Glutamatergic neuron (in vitro differentiated cells): Measurements from ENCODE around the gene RHOF. TPM values are rescaled to one million over a fixed set of nuclear protein-coding genes. Genes with fewer than 3 reads are reported as not detected.
A peak's percentile ranks its signal among the peaks of the same experiment; 100 is the strongest.

Experiments
- DNase-seq: peaks from one replicate; pipeline ENCODE4 v3.0.0; 2022
- H3K27ac Mint-ChIP-seq: one replicate; pipeline ENCODE4 v1.8.0; 2020; ENCODE audit warnings: mild to moderate bottlenecking, mixed read lengths, inconsistent platforms; ENCODE audit not compliant: unreplicated experiment
- H3K27me3 Mint-ChIP-seq: one replicate; pipeline ENCODE4 v1.8.0; 2020; ENCODE audit warnings: mild to moderate bottlenecking, moderate library complexity, mixed read lengths, inconsistent platforms; ENCODE audit not compliant: unreplicated experiment
- H3K36me3 Mint-ChIP-seq: one replicate; pipeline ENCODE4 v1.8.0; 2020; ENCODE audit warnings: mild to moderate bottlenecking, mixed read lengths, inconsistent platforms; ENCODE audit not compliant: unreplicated experiment
- H3K4me1 Mint-ChIP-seq: one replicate; pipeline ENCODE4 v1.8.0; 2020; ENCODE audit warnings: mild to moderate bottlenecking, low read depth, mixed read lengths, inconsistent platforms; ENCODE audit not compliant: unreplicated experiment
- H3K4me3 Mint-ChIP-seq: one replicate; pipeline ENCODE4 v1.8.0; 2020; ENCODE audit warnings: mild to moderate bottlenecking, mixed read lengths, inconsistent platforms; ENCODE audit not compliant: unreplicated experiment
- H3K9me3 Mint-ChIP-seq: one replicate; pipeline ENCODE4 v1.8.0; 2020; ENCODE audit warnings: mild to moderate bottlenecking, moderate library complexity, mixed read lengths, inconsistent platforms; ENCODE audit not compliant: unreplicated experiment
- long read RNA-seq: library from polyadenylated mRNA; unstranded; transcript quantifications from one replicate; pipeline ENCODE4 v2.0.0, GENCODE V29; 2020; ENCODE audit not compliant: unreplicated experiment
- total RNA-seq: library from RNA; stranded (reverse); fragmentation: NEBNext Ultra II Directional; extraction: Animal tissue kit (Norgen Biotek cat#: 25700); gene quantifications from one replicate; pipeline ENCODE4 v1.2.1, GENCODE V29; 2021; ENCODE audit not compliant: unreplicated experiment
- TF ChIP-seq, protein P1 (sequence below): fragments of 200-600 bp; sonication (generic); IDR thresholded peaks from one replicate; pipeline ENCODE4 v1.5.0; 2021; ENCODE audit not compliant: partially characterized antibody, unreplicated experiment

The RHOF gene, protein sequence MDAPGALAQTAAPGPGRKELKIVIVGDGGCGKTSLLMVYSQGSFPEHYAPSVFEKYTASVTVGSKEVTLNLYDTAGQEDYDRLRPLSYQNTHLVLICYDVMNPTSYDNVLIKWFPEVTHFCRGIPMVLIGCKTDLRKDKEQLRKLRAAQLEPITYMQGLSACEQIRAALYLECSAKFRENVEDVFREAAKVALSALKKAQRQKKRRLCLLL
- total RNA-seq = 31.1 TPM
- long read RNA-seq, partial matches to known transcripts = 0 of 7 reads
- long read RNA-seq, other reads (novel, unspliced or antisense) = 7 of 7 reads

DNA sequence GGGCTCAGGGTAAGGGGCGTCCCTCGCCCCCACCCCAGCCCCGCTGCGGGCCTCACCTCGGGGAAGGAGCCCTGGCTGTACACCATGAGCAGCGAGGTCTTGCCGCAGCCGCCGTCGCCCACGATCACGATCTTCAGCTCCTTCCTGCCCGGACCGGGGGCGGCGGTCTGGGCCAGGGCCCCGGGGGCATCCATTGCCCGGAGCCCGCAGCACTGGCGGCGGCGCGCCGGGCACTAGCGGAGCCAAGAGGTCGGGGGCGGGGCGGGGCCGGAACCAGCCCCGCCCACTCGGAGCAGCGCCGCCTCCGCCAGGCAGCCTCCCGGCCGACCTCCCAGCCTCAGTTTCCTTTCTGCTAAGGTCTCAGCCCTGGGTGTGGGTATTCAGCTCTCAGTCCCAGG, at the start of gene RHOF:
TSS of gene RHOF (minus strand) at position 249 of the 398 bp plus-strand sequence. CDS start at position 194, 55 bp downstream.
- Mint-ChIP-seq H3K36me3 (no peaks in the 10 kb centered on the region), H3K4me3 (peak within 1 kb of the TSS; percentile 85), H3K9me3 (peaks cover 25% of the 10 kb centered on the region), H3K4me1 (peaks cover 20% of the 10 kb centered on the region), H3K27ac (peak within 1 kb of the TSS; percentile 82), H3K27me3 (peaks cover 30% of the 10 kb centered on the region)
- no peak for DNase-seq
- TF ChIP-seq, protein P1, sequence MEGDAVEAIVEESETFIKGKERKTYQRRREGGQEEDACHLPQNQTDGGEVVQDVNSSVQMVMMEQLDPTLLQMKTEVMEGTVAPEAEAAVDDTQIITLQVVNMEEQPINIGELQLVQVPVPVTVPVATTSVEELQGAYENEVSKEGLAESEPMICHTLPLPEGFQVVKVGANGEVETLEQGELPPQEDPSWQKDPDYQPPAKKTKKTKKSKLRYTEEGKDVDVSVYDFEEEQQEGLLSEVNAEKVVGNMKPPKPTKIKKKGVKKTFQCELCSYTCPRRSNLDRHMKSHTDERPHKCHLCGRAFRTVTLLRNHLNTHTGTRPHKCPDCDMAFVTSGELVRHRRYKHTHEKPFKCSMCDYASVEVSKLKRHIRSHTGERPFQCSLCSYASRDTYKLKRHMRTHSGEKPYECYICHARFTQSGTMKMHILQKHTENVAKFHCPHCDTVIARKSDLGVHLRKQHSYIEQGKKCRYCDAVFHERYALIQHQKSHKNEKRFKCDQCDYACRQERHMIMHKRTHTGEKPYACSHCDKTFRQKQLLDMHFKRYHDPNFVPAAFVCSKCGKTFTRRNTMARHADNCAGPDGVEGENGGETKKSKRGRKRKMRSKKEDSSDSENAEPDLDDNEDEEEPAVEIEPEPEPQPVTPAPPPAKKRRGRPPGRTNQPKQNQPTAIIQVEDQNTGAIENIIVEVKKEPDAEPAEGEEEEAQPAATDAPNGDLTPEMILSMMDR = no peak

DNA sequence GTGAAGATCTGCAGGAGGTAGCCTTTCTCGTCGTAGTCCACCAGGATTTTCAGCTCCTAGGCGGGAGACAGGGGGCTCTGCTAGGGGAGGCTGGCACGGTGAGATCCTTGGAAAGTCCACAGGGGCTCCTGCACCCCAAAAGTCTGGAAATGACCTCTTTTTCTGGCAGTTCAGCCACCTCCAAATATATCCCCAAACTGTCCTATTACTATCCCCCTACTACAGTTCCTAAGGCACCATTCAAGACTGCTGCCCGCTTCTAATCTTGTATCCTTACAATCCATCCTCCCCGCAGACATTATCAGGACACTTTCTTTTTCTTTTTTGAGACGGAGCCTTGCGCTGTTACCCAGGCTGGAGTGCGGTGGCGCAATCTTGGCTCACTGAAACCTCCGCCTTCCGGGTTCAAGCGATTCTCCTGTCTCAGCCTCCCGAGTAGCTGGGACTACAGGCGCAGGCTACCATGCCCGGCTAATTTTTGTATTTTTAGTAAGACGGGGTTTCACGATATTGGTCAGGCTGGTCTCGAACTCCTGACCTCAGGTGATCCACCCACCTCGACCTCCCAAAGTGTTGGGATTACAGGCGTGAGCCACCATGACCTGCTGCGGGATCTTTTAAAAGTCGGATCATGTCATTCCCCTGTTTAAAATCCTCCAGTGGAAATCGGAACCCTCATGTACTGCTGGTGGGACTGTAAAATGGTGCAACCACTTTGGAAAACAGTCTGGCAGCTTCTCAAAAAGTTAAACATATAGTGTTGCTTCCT, 46.7 kb upstream of the RHOF start:
- peak overlapping the region; percentile 89 for H3K4me3 Mint-ChIP-seq
- no peaks in the 10 kb centered on the region for H3K36me3 Mint-ChIP-seq

GRCh38 chr12:121839106-121839992, 45.9 kb upstream of the RHOF start:
- TF ChIP-seq, protein P1 = peak; percentile 22
- DNase-seq = peak; percentile 99
- no peaks in the 10 kb centered on the region for H3K4me1 Mint-ChIP-seq
- no peaks in the 10 kb centered on the region for H3K27me3 Mint-ChIP-seq
- no peaks in the 10 kb centered on the region for H3K36me3 Mint-ChIP-seq
- peak overlapping the region; percentile 89 for H3K4me3 Mint-ChIP-seq
- H3K27ac Mint-ChIP-seq = peak overlapping the region; percentile 76
- peaks cover 4% of the 10 kb centered on the region for H3K9me3 Mint-ChIP-seq

More for the DNA sequence above, 46.7 kb upstream of the RHOF start:
- Mint-ChIP-seq H3K27me3 (no peaks in the 10 kb centered on the region), H3K4me1 (no peaks in the 10 kb centered on the region), H3K27ac (peak overlapping the region; percentile 72), H3K9me3 (peaks cover 4% of the 10 kb centered on the region)
- TF ChIP-seq, protein P1 = no peak
- DNase-seq = no peak

- no peak for DNase-seq
- no peaks in the 10 kb centered on the region for H3K36me3 Mint-ChIP-seq
- peaks cover 4% of the 10 kb centered on the region for H3K9me3 Mint-ChIP-seq
- H3K27ac Mint-ChIP-seq = no peak overlapping the region
- H3K4me3 Mint-ChIP-seq = no peak overlapping the region
- no peaks in the 10 kb centered on the region for H3K27me3 Mint-ChIP-seq
- no peaks in the 10 kb centered on the region for H3K4me1 Mint-ChIP-seq
- TF ChIP-seq, protein P1 = no peak
Measured at GRCh38 chr12:121838126-121838525, 44.6 kb upstream of the RHOF start.
